Measurements from ENCODE around the gene ZBTB11. TPM values are rescaled to one million over a fixed set of nuclear protein-coding genes. Genes with fewer than 3 reads are reported as not detected.

Gene ZBTB11
- total and polyA plus RNA-seq, 2 of the 13 experiments (the other 11 are each of a cell fraction or from before 2014, with no cell fraction given): 5.9 to 18.1 TPM

- TF ChIP-seq ZMYM2 (CRISPR knock-in tag; IDR thresholded peaks at IDR 0.05) (peak; percentile 76; the same call in 1 of the 2 replicates), NFKBIZ (CRISPR knock-in tag; IDR thresholded peaks at IDR 0.05) (no peak), ZNF282 (IDR thresholded peaks at IDR 0.05; ENCODE audit: partially characterized antibody) (no peak), ZNF207 (IDR thresholded peaks at IDR 0.05; ENCODE audit: borderline replicate concordance) (no peak), KMT2B (CRISPR knock-in tag; IDR thresholded peaks at IDR 0.05) (peak; percentile 89), ARID2 (CRISPR knock-in tag; IDR thresholded peaks at IDR 0.05; ENCODE audit: borderline replicate concordance) (no peak), NFYB (CRISPR knock-in tag; IDR thresholded peaks at IDR 0.05) (peak; percentile 93), CREB1 (IDR thresholded peaks at IDR 0.05) (peak; percentile 99), CREB1 (CRISPR knock-in tag; IDR thresholded peaks at IDR 0.05) (peak; percentile 98), ZSCAN29 (CRISPR knock-in tag; conservative IDR thresholded peaks at IDR 0.05) (0 out of 2 replicates have a peak, but pooled peaks have one; percentile 56), MEIS2 (CRISPR knock-in tag; IDR thresholded peaks at IDR 0.05) (peak; percentile 84), ATF7 (IDR thresholded peaks at IDR 0.05) (peak; percentile 94), ATF7 (CRISPR knock-in tag; IDR thresholded peaks at IDR 0.05) (peak; percentile 86; the same call in 1 of the 2 replicates), JARID2 (CRISPR knock-in tag; IDR thresholded peaks at IDR 0.05; ENCODE audit: insufficient replicate concordance) (no peak), PCBP1 (IDR thresholded peaks at IDR 0.05; ENCODE audit: borderline replicate concordance, low read depth, low read length) (no peak), MXI1 (IDR thresholded peaks at IDR 0.05; ENCODE audit: borderline replicate concordance, low read depth, low read length) (peak; percentile 98; the same call in 2 of the 3 replicates), HES4 (CRISPR knock-in tag; IDR thresholded peaks at IDR 0.05; ENCODE audit: borderline replicate concordance) (0 out of 2 replicates have a peak, but pooled peaks have one; percentile 6)
- TF ChIP-seq, protein P1, sequence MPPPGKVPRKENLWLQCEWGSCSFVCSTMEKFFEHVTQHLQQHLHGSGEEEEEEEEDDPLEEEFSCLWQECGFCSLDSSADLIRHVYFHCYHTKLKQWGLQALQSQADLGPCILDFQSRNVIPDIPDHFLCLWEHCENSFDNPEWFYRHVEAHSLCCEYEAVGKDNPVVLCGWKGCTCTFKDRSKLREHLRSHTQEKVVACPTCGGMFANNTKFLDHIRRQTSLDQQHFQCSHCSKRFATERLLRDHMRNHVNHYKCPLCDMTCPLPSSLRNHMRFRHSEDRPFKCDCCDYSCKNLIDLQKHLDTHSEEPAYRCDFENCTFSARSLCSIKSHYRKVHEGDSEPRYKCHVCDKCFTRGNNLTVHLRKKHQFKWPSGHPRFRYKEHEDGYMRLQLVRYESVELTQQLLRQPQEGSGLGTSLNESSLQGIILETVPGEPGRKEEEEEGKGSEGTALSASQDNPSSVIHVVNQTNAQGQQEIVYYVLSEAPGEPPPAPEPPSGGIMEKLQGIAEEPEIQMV (CRISPR knock-in tag; IDR thresholded peaks at IDR 0.05; ENCODE audit: low read depth): peak; percentile 86; the same call in 1 of the 2 replicates
- TF ChIP-seq, protein P2, sequence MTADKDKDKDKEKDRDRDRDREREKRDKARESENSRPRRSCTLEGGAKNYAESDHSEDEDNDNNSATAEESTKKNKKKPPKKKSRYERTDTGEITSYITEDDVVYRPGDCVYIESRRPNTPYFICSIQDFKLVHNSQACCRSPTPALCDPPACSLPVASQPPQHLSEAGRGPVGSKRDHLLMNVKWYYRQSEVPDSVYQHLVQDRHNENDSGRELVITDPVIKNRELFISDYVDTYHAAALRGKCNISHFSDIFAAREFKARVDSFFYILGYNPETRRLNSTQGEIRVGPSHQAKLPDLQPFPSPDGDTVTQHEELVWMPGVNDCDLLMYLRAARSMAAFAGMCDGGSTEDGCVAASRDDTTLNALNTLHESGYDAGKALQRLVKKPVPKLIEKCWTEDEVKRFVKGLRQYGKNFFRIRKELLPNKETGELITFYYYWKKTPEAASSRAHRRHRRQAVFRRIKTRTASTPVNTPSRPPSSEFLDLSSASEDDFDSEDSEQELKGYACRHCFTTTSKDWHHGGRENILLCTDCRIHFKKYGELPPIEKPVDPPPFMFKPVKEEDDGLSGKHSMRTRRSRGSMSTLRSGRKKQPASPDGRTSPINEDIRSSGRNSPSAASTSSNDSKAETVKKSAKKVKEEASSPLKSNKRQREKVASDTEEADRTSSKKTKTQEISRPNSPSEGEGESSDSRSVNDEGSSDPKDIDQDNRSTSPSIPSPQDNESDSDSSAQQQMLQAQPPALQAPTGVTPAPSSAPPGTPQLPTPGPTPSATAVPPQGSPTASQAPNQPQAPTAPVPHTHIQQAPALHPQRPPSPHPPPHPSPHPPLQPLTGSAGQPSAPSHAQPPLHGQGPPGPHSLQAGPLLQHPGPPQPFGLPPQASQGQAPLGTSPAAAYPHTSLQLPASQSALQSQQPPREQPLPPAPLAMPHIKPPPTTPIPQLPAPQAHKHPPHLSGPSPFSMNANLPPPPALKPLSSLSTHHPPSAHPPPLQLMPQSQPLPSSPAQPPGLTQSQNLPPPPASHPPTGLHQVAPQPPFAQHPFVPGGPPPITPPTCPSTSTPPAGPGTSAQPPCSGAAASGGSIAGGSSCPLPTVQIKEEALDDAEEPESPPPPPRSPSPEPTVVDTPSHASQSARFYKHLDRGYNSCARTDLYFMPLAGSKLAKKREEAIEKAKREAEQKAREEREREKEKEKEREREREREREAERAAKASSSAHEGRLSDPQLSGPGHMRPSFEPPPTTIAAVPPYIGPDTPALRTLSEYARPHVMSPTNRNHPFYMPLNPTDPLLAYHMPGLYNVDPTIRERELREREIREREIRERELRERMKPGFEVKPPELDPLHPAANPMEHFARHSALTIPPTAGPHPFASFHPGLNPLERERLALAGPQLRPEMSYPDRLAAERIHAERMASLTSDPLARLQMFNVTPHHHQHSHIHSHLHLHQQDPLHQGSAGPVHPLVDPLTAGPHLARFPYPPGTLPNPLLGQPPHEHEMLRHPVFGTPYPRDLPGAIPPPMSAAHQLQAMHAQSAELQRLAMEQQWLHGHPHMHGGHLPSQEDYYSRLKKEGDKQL (CRISPR knock-in tag; IDR thresholded peaks at IDR 0.05; ENCODE audit: low read depth): 0 out of 2 replicates have a peak, but pooled peaks have one; percentile 39
- TF ChIP-seq, protein P3, sequence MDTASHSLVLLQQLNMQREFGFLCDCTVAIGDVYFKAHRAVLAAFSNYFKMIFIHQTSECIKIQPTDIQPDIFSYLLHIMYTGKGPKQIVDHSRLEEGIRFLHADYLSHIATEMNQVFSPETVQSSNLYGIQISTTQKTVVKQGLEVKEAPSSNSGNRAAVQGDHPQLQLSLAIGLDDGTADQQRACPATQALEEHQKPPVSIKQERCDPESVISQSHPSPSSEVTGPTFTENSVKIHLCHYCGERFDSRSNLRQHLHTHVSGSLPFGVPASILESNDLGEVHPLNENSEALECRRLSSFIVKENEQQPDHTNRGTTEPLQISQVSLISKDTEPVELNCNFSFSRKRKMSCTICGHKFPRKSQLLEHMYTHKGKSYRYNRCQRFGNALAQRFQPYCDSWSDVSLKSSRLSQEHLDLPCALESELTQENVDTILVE (CRISPR knock-in tag; IDR thresholded peaks at IDR 0.05): no peak; the same call in 1 of the 2 replicates
- TF ChIP-seq, protein P4, sequence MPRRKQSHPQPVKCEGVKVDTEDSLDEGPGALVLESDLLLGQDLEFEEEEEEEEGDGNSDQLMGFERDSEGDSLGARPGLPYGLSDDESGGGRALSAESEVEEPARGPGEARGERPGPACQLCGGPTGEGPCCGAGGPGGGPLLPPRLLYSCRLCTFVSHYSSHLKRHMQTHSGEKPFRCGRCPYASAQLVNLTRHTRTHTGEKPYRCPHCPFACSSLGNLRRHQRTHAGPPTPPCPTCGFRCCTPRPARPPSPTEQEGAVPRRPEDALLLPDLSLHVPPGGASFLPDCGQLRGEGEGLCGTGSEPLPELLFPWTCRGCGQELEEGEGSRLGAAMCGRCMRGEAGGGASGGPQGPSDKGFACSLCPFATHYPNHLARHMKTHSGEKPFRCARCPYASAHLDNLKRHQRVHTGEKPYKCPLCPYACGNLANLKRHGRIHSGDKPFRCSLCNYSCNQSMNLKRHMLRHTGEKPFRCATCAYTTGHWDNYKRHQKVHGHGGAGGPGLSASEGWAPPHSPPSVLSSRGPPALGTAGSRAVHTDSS (CRISPR knock-in tag; conservative IDR thresholded peaks at IDR 0.05): no peak
Measured at GRCh38 chr3:101676765-101677435, at the start of gene ZBTB11 (continued).

Measured in HepG2 (cell line).